Left ventricle myocardium superior (tissue), 1 donor: Measurements from ENCODE around the gene POC1A. TPM values are rescaled to one million over a fixed set of nuclear protein-coding genes. Genes with fewer than 3 reads are reported as not detected.

ENCODE experiments used
- ATAC-seq: fragments of 200-7000 bp; cut with Tn5 transposase; one replicate; pipeline ENCODE4 v1.9.1; 2020; ENCODE audit warnings: mild to moderate bottlenecking, moderate library complexity
- DNase-seq: peaks from one replicate; pipeline ENCODE4 v3.0.0-alpha.2; 2020
- intact Hi-C: fragments of 100-400 bp; cut with micrococcal nuclease; formaldehyde crosslinking; loops from one replicate; pipeline ENCODE4 v1.11.0; 2022
- total RNA-seq: library from RNA; stranded (reverse); fragmentation: NEBNext Ultra II Directional; extraction: Animal tissue kit (Norgen Biotek cat#: 25700); gene quantifications from one replicate; pipeline ENCODE4 v1.2.1, GENCODE V29; 2021
- donor health status: DM: no; HTN: yes; CAD: no; lungs with severe emphysema.

Gene POC1A
- total RNA-seq, 1 donor from 2014 or later = 1.5 TPM

DNA sequence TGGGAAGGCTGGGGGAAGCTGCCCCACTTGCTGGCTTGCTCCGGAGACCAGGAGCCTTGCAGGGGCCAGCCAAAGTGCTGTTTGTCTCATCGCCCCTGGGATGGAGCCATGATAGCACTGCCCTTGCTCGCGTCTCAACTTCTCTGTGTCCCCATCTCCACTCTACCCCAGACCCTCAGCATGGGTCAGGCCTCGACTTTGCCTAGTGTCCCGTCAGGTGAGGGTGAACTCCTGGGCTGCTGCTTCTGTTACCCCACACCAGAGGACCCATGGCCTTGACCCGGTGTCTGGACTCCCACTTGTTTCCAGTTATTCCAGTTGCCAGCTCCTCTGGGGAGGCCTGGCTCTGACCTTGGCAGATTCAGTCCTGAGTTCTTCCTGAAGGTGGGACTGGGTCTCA is 61.3 kb downstream of the POC1A start:
- intact Hi-C loops = no loop called here
- no peak for ATAC-seq
- DNase-seq = no peak

DNA sequence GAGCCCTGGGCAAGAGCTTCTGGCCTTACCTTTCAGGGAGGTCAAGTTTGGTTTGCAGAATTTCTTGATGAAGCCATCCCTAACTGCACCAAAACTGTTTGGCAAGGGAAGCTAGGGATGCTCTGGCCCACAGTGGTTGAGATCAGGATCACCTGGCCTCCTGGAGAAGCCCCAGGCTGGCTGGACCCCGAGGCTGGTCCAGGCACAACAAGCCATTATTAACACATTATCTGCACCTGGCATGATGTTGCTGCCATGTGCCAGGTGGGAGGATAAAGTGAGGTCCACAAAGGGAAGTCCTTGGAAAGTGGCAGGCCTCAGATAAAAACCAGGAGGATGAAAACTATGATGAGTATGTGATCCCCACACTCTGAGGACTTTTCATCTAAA is 62.0 kb downstream of the POC1A start:
- DNase-seq (no peak), ATAC-seq (no peak)
- intact Hi-C loops = no loop called here

DNA sequence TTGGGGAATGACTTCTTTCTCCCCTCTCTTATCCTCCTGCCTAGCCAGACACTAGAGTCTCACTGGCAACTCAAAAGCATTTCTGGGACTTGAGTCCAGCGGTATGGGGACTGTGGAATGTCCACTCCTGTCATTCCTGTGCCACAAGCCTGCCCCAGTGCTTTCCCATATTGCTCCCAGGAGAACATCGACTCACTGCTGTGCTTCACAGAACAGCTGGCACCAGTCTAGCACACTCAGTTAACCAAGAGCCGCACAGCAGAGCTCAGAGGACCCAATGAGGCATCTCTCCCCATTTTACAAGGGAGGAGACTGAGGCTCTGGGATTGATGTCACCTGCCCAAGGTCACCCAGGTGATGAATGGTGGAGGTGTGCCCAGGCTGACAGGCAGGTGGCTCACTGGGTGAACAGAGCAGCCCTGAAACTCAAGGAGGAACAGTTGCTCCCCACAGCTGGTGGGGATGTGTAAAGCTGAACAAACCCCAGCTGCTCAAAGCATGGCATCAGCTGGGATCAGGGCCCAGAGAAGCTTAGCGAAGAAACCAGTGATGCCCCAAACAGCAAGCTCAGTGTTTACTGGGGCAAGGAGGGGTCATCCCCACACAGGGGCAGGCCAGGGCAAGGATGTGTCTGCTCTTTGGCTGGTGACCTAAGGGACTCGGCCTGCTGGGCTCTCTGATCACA is 62.5 kb downstream of the POC1A start:
- DNase-seq (no peak), ATAC-seq (peak; percentile 34)
- intact Hi-C loops = no loop called here

- DNase-seq (no peak), ATAC-seq (no peak)
- intact Hi-C loops = no loop called here
These were observed 63.2 kb downstream of the POC1A start for GRCh38 chr3:52090933-52091468.

DNA sequence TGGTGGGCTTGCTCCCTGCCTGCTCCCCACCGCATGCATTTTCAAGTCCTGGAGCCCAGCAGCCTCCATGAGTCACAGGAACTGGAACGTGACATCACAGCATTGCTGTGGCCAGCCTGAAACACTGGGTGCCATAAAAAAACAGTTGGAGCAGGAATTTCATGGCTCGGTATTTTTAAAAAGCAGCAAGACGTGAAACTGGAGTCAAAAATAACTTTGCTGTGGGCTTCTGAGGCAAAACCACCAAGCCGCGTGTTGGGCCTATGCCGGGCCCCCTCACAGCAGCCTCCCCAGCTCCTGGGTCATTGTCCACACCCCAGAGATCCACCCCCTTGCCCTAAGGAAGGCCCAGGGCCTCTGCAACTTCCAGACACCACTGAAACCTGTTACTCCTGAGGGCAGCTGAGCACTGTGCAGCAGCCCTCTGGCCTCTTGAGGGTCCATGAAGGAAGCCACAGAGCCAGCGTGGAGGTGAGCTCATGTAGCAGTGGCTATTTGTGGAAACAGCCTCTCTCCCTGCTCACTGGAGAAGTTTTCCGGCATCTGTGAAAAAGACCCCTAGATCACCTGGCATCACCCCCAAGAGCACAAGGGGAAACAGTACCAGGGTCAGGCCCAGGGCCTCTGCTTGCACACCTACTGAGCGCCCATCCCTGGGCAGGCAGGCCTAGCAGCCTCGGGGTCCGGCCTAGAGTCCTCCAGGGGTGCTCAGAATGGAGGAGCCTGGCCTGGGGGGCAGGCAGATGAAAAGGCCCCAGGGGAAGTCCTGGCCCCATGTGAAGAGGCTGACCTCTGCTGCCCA is 63.9 kb downstream of the POC1A start:
- ATAC-seq (peak; percentile 34), DNase-seq (peak; percentile 37)
- intact Hi-C loops = no loop called here

GRCh38 chr3:52089691-52090090 is 64.5 kb downstream of the POC1A start:
- ATAC-seq (no peak), DNase-seq (peak; percentile 7)
- intact Hi-C loops = no loop called here

DNA sequence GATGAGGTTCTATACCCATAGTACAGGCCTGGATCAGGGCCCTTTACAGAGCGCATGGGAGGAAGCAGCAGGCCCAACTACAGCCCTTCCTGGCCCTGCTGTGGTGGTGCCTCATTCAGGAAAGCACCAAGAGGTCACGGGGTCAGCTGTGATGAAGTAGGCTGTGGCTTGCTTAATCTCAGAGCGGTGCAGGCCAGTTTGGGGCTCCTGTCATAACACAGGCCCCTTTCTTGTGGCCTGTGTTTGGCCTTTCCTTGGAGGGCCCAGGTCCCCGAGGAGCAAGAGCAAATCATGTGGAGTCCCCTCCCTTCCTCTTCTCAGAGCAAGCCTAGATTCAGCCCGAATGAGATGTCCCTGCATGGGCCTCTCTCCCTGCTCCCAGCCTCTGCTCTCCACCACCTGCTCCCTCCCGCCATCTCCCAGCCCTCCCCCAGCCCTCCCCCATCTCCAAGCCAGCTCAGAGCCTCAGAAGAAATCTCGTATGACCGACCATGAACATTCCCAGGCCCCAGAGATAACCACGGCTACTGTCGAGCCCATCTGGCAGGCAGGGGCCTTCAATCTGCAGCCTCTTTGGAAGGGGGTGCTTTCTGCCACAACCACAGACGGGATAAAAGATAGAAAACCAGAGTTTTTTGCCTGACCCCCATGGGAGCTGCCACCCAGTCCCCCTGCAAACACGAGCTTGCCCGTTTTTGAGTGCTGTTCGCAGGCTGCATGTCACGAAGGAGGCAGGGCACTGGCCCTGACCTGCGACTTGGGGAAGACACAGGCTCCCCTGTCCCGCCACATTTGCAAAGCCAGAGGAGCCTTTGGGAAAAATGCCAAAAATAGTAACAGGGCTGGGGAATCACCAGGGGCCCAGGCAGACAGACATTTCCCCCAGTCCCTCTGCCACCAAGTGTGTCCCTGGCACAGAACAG is 65.5 kb downstream of the POC1A start:
- intact Hi-C loops = no loop called here
- ATAC-seq (no peak), DNase-seq (peak; percentile 37)

DNA sequence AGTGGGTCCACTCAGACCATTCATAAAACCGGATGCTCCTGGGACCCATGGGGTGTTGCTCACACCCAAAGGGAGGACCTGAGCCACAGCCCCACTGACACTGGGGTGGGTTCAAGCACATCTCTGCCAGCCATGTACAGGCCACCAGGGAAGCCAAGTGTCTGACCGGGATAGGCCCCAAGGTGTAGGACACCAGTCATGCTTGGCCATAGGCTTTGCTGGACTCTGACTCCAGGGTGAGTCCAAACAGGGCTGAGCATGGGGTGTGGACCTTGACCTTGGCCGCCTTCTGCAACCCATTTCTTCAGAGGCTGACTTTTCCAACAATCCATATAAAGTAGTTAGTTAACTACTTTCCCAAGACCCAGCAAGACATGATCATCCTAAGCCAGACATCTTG is 66.5 kb downstream of the POC1A start:
- peak; percentile 6 for DNase-seq
- intact Hi-C loops = no loop called here
- ATAC-seq = no peak

- DNase-seq (peak; percentile 29), ATAC-seq (no peak)
- intact Hi-C loops = no loop called here
These were observed 67.1 kb downstream of the POC1A start for GRCh38 chr3:52086976-52087663.

GRCh38 chr3:52086461-52086860 is 67.8 kb downstream of the POC1A start:
- no peak for ATAC-seq
- peak; percentile 12 for DNase-seq
- intact Hi-C loops = no loop called here

- DNase-seq = peak; percentile 8
- intact Hi-C loops = no loop called here
- no peak for ATAC-seq
These were observed 68.4 kb downstream of the POC1A start for GRCh38 chr3:52085681-52086282.

DNA sequence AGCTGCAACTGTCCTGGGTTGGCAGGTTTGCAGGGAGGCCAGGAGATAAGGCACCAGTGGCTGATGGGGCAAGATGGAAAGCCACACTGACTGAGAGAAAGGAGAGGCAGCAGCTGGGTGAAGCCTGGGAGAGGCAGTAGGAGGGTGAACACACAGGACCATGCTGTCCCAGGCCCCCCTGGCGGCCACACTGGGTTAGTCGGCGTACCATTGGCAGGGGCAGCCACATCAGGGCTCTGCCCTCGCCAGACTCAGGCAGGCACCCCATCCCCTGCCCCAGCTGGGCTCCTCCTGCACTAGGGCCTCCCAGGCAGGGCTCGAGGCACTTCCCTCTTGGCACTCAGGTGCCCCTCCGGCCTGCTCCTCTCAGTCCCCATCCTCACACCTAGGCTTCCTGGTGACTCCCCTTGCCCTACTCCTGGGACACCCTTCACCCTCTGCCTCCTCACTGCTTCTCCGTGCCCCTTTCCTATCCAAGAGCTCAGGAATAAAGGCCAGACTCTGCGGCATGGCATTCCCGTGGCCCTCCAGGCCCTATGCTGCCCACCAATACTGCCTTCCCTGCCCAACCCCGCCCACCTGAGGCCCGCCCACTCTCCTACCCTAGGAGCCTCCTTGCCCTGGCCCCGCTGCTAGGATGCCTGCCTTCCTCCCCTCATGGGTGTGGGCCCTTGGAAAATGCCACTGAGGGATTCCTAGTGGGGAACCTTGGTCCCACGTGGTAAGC is 69.1 kb downstream of the POC1A start:
- intact Hi-C loops = no loop called here
- DNase-seq (peak; percentile 15), ATAC-seq (no peak)

- intact Hi-C loops = no loop called here
- DNase-seq (peak; percentile 4), ATAC-seq (no peak)
These were observed 69.8 kb downstream of the POC1A start for GRCh38 chr3:52084216-52084945.

- no peak for ATAC-seq
- peak; percentile 15 for DNase-seq
- intact Hi-C loops = no loop called here
These were observed 70.6 kb downstream of the POC1A start for GRCh38 chr3:52083556-52084087.

- intact Hi-C loops = no loop called here
- DNase-seq (peak; percentile 6), ATAC-seq (no peak)
These were observed 71.3 kb downstream of the POC1A start for GRCh38 chr3:52082951-52083350.

DNA sequence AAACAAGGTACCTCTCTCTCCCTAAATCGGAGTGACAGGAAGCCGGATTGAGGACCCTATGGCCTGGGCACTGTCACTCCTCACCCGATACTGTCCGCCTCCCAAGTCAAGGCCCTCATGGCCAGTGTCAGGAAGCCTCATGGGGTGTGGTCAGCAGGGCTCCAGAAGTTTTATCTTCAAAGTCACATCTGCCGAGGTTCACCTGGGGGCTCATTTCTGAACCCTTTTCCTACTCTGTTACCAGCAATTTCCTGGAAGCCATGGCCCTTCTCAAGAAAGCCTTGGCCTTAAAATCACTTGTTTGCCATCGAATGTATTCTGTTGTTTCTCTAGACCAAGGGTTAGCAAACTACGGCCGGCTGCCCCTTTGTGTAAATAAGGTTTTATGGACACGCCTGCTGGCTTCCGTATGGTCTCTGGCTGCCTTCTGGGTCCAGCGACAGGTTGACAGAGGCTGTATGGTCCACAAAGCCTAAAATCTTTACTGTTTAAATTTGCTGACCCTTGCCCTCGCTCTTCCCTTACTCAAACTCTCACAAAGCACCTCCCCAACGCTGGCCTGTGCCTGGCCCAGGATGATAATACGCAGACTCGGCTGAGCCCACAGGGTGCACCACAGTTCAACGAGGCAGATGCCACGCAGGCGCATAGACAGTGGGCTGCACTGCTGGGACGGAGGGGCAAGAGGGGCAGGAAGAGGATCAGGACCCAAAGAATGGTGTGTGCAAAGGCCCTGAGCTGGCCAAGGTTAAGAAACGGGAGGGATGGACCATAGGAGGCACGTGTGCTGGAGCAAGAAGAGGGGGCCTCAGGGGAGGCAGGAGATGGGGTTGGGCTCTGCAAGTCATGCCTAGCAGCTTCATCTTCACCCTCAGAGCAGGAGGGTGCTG is 73.1 kb downstream of the POC1A start:
- DNase-seq = peak; percentile 7
- intact Hi-C loops = no loop called here
- no peak for ATAC-seq
